Tibial nerve (tissue), 4 donors: ENCODE data around the gene PTX4.

Experiments used
- EP300 ChIP-seq, 2 donors: sonication (generic); formaldehyde crosslinking; IDR thresholded peaks; one replicate each; pipeline ENCODE4 v1.6.1; 2017; ENCODE audit warnings: antibody characterized with exemption in 2 of 2, mild to moderate bottlenecking in 1 of 2
- POLR2A ChIP-seq, 2 donors: fragments of 450-650 bp; IDR thresholded peaks; one replicate each; pipeline ENCODE4 v1.6.1; 2017; ENCODE audit warnings: antibody characterized with exemption in 2 of 2, mild to moderate bottlenecking in 2 of 2, moderate library complexity in 2 of 2
- TF ChIP-seq, protein P1 (sequence below), 5 experiments: fragments of 200-600 bp in 3 of 5; fragments of 450-650 bp in 2 of 5; sonication (generic) in 3 of 5; IDR thresholded peaks; one replicate each; pipeline ENCODE4 v1.5.1; 2016 to 2019; ENCODE audit warnings: antibody characterized with exemption in 5 of 5, mild to moderate bottlenecking in 3 of 5, moderate library complexity in 2 of 5

DNA sequence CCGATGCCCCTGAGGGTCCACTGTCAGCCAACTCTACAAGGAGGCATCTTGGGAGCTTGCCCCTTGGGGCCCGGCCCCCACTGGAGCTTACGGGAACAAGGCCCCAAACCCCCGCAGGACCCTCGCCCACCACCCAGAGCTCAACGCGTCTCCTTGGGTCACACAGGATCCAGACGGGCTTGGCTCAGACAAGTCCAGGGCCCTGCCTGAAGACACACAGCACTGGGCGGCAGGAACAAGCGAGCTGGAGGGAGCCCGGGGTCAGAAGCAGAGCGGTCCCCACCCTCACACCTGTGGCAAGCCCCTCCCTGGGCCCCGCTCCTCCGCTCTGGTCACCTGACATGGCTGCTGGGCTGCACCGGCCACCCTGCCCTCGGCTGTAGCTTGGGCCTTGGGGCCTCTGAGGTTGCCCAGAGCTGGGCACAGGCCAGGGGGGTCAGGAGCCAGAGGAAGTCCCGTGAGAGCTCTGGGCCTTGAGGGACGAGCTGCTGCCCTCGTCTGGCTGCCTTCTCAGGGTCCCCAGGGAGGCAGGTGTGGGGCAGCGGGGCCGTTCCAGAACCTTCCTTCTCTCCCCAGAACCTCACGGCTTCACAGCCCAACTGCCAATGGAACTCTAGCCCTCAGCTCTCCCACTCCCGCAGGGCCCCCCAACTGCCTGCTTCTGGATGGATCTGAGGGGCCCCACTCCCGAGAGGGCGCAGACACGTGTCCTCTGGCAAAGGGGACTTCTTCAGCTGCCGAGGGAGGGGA lies 44.6 kb downstream of the PTX4 start, which contains the start of gene CCDC154:
- TF ChIP-seq, protein P1, sequence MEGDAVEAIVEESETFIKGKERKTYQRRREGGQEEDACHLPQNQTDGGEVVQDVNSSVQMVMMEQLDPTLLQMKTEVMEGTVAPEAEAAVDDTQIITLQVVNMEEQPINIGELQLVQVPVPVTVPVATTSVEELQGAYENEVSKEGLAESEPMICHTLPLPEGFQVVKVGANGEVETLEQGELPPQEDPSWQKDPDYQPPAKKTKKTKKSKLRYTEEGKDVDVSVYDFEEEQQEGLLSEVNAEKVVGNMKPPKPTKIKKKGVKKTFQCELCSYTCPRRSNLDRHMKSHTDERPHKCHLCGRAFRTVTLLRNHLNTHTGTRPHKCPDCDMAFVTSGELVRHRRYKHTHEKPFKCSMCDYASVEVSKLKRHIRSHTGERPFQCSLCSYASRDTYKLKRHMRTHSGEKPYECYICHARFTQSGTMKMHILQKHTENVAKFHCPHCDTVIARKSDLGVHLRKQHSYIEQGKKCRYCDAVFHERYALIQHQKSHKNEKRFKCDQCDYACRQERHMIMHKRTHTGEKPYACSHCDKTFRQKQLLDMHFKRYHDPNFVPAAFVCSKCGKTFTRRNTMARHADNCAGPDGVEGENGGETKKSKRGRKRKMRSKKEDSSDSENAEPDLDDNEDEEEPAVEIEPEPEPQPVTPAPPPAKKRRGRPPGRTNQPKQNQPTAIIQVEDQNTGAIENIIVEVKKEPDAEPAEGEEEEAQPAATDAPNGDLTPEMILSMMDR (IDR thresholded peaks at IDR 0.05) = no peak
- TF ChIP-seq POLR2A (IDR thresholded peaks at IDR 0.05) (no peak), EP300 (IDR thresholded peaks at IDR 0.05) (no peak)
